HG02610 (cell line): ENCODE data around the gene MALT1.

Experiments used
- ATAC-seq: cut with Tn5 transposase; IDR thresholded peaks from one replicate; pipeline ENCODE4 v1.9.1; 2021; ENCODE audit warnings: mild to moderate bottlenecking, moderate library complexity; ENCODE audit not compliant: unreplicated experiment

Gene MALT1

DNA sequence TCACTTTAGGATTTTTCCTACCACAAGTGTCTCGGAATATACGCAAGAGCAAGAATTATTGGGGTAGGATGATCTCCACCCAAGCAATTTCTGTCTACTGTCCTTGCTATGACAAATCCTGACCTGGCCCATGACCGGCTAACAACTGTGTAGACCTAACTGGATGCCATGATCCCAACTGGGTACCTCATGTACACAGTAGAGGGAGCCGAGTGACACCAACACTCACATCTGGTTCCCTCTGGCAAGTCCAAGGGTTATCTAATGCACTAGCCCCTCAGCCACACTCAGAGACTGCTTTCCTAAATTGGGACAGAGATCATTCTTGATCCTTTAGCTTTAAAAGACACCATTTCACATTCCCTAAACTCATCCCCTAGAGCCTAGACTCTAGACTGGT, 132.7 kb downstream of the MALT1 start:
- ATAC-seq, result no peak
